Activated T-cell treated with anti-CD3 and anti-CD28 coated beads for 4 hours (primary cell): ENCODE results near the gene ABTB2.

Source experiments
- DNase-seq: peaks from one replicate; pipeline ENCODE4 v3.0.0-alpha.2; 2020

Gene ABTB2

GRCh38 chr11:34359548-34359891, 1.7 kb upstream of the ABTB2 start:
- no peak for DNase-seq

GRCh38 chr11:34358728-34359547, 1.1 kb upstream of the ABTB2 start:
- DNase-seq: peak; percentile 73

- no peak for DNase-seq
Measured at GRCh38 chr11:34358258-34358727, 483 bp upstream of the ABTB2 start.

GRCh38 chr11:34356913-34357700, 703 bp downstream of the ABTB2 start:
- DNase-seq: peak; percentile 18

- DNase-seq: no peak
Measured at GRCh38 chr11:34356576-34356912, 1.3 kb downstream of the ABTB2 start.

DNA sequence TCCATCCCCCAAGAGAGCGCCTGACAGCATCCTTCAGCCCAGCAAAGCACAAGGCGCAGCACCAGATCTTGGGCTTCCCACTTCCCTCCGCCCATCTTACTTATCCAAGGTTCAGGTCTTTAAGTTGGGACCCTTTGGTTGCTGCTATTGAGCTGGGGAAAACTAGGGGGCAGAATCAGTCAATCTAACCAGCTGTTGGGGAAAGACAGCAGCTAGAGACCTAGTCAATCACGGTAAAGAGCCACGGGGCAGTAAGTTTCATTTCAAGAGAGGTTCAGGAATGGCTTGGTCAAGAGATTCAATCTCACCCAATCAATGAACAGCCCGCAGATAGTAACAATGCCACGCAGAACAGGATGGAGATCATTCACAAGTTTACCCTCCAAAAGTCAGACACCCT, 1.7 kb downstream of the ABTB2 start:
- no peak for DNase-seq

GRCh38 chr11:34355726-34356125, 2.1 kb downstream of the ABTB2 start:
- DNase-seq: no peak

DNA sequence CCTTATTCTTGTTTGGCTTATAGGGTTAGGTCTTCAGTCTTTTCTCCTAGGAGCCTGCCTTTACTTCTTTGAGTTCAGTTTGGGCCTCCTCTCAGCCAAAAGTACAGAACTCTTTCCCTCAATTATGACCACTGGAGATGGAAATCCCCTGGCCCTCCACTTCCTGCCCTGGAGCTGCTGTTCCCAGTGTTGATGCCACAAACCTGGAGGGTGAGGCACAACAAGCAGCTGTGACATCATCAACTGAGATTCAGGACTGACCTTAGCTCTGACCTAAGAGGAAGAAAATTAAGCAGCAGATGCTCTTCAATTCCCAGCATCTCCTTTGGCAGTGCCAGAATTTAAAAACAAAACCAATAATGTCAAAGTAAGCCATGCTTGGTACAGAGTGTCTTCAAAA, 3.0 kb downstream of the ABTB2 start:
- no peak for DNase-seq

- DNase-seq: no peak
Measured at GRCh38 chr11:34353881-34354280, 3.9 kb downstream of the ABTB2 start.

- no peak for DNase-seq
Measured at GRCh38 chr11:34351687-34352469, 5.9 kb downstream of the ABTB2 start.

- no peak for DNase-seq
Measured at GRCh38 chr11:34351051-34351450, 6.8 kb downstream of the ABTB2 start.

- no peak for DNase-seq
Measured at GRCh38 chr11:34349882-34350281, 7.9 kb downstream of the ABTB2 start.

GRCh38 chr11:34348919-34349318, 8.9 kb downstream of the ABTB2 start:
- no peak for DNase-seq

GRCh38 chr11:34348096-34348495, 9.7 kb downstream of the ABTB2 start:
- no peak for DNase-seq

DNA sequence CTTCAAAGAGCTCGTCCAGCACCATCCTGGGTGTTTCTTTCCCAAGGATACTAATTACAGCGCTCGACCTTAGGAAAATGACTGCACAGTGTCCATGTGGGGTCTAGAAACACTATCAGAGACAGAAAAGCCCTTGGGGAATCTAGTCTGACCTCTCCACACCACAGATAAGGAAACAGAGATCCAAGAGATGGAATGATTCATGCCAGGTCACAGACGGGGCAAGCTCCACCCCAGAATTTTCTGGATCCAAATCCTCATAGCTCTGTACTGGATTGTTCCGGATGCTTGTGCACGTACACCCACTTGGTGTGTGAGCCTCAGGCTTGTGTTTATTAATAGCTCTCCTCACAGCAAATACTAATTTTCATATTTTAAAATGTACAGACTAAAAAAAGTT, 11.3 kb downstream of the ABTB2 start:
- DNase-seq: no peak

GRCh38 chr11:34345991-34346480, 11.8 kb downstream of the ABTB2 start:
- no peak for DNase-seq

- DNase-seq: no peak
Measured at GRCh38 chr11:34345540-34345876, 12.3 kb downstream of the ABTB2 start.

DNA sequence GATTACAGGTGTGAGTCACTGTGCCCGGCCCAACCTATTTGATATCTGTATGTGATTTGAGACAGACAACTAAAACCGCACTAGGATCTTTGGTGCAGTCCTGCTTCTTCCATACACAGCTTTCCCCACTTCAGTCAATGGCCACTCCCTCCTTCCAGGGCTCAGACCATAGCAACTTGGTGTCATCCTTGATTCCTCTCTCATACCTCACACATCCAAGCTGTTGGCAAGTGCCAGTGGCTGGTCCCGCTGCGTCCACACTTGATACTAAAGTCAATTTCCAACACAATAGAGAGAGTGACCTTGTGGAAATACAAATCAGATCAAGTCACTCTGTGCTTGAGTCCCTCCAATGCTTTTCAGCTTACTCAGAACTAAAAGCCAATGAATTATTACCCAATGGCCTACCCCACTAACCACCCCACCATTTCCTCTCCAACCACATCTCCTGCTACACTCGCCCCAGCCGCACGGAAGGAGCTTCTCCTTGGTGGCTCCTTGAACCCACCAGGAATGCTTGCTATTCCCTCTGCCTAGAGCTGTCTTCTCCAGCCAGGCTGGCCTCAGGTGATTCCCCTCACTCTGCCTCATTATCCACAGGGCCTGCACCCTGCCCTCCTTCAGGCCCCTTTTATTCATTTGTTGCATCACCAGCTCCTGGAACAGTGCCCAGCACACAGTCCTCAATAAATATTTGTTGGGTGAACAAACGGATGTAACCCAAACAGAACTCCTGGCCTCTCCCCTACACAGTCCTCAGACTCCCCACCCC, 12.9 kb downstream of the ABTB2 start:
- DNase-seq: no peak

DNA sequence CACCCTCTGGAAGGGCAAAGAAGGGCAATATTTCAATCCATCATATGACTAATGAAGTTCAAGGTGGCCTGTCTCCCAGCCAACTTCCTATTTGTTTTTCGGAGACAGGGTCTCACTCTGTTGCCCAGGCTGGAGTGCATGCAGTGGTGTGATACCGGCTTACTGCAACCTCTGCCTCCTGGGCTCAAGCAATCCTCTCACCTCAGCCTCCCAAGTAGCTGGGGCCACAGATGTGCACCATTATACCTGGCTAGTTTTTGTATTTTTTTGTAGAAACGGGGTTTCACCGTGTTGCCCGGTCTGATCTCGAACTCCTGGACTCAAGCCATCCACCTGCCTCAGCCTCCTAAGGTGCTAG, 13.4 kb downstream of the ABTB2 start:
- DNase-seq: no peak

DNA sequence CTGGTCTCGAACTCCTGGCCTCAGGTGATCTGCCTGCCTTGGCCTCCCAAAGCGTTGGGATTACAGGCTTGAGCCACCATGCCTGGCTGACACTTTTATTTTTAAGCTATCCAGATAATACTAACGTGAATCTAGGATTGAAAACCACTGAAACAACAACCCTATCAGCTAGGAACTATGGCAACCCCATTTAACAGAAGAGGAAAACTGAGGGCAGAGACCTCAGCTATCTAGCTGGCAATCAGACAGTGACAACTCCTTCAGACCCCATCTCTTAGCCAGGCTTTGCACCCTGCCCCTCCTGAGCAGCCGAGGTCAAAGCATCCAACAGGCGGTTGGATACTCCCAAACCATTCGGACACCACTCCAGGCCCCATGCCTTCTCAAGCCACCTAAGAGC, 14.1 kb downstream of the ABTB2 start:
- no peak for DNase-seq

DNA sequence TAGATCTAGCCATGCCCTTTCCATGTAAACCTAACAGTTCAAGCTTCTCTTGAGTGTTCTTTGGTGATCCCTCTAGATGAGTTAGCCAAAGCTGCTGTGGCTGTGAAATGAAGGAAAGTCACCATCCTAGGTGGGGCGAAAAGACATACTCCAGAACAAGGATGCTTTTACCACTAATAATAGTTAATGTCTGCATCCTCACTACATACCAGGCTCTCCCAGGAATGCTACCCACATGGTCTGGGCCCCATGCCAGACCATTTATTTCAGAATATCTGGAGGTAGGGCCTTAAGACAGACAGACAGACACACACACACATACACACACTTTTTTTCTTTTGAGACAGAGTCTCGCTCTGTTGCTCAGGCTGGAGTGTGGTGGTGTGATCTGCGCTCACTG, 14.7 kb downstream of the ABTB2 start:
- no peak for DNase-seq

- no peak for DNase-seq
Measured at GRCh38 chr11:34341931-34342533, 15.8 kb downstream of the ABTB2 start.
